Testis (tissue), 2 donors: ENCODE results near the gene COX8A.

Source experiments
- POLR2A ChIP-seq: fragments of 450-650 bp; IDR thresholded peaks from one replicate; pipeline ENCODE4 v1.6.1; 2017; ENCODE audit warnings: antibody characterized with exemption, mild to moderate bottlenecking, moderate library complexity
- TF ChIP-seq, protein P1 (sequence below), 3 experiments: fragments of 450-650 bp in 2 of 3; fragments of 200-600 bp in 1 of 3; sonication (generic) in 1 of 3; IDR thresholded peaks; one replicate each; pipeline ENCODE4 v1.5.1; 2016 to 2019; ENCODE audit warnings: antibody characterized with exemption in 3 of 3, mild to moderate bottlenecking in 2 of 3, moderate library complexity in 1 of 3

DNA sequence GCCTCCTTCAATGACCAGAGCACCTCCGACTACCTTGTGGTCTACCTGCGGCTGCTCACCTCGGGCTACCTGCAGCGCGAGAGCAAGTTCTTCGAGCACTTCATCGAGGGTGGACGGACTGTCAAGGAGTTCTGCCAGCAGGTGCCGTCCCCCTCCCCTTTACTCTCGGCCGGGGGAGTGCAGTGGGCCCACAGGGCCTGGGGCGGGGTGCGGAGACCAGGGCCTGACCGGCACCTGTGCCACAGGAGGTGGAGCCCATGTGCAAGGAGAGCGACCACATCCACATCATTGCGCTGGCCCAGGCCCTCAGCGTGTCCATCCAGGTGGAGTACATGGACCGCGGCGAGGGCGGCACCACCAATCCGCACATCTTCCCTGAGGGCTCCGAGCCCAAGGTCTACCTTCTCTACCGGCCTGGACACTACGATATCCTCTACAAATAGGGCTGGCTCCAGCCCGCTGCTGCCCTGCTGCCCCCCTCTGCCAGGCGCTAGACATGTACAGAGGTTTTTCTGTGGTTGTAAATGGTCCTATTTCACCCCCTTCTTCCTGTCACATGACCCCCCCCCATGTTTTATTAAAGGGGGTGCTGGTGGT lies 22.8 kb downstream of the COX8A start:
- TF ChIP-seq, protein P1, sequence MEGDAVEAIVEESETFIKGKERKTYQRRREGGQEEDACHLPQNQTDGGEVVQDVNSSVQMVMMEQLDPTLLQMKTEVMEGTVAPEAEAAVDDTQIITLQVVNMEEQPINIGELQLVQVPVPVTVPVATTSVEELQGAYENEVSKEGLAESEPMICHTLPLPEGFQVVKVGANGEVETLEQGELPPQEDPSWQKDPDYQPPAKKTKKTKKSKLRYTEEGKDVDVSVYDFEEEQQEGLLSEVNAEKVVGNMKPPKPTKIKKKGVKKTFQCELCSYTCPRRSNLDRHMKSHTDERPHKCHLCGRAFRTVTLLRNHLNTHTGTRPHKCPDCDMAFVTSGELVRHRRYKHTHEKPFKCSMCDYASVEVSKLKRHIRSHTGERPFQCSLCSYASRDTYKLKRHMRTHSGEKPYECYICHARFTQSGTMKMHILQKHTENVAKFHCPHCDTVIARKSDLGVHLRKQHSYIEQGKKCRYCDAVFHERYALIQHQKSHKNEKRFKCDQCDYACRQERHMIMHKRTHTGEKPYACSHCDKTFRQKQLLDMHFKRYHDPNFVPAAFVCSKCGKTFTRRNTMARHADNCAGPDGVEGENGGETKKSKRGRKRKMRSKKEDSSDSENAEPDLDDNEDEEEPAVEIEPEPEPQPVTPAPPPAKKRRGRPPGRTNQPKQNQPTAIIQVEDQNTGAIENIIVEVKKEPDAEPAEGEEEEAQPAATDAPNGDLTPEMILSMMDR (IDR thresholded peaks at IDR 0.05) = no peak
- no peak for TF ChIP-seq POLR2A
